DOHH2 (cell line): Measurements from ENCODE around the gene MFAP5.

ENCODE experiments used
- H3F3A ChIP-seq: fragments of 200-600 bp; sonication (generic), shearing (Covaris generic); 2 replicates; pipeline ENCODE4 v1.6.0; 2016; ENCODE audit warnings: antibody characterized with exemption, mild to moderate bottlenecking; ENCODE audit not compliant: control insufficient read depth, insufficient read depth
- H3K27ac ChIP-seq: fragments of 200-600 bp; sonication (generic); 2 replicates; pipeline ENCODE4 v1.5.1; 2014; ENCODE audit warnings: low read depth, mild to moderate bottlenecking, low read length, moderate library complexity
- H3K27me3 ChIP-seq: fragments of 200-600 bp; sonication (generic); 2 replicates; pipeline ENCODE4 v1.6.1; 2014; ENCODE audit warnings: mild to moderate bottlenecking, low read length, mixed read lengths; ENCODE audit not compliant: control insufficient read depth
- H3K36me3 ChIP-seq: fragments of 200-600 bp; sonication (generic); 2 replicates; pipeline ENCODE4 v1.6.1; 2014; ENCODE audit warnings: mild to moderate bottlenecking, low read length, moderate library complexity, mixed read lengths; ENCODE audit not compliant: control insufficient read depth
- H3K4me1 ChIP-seq: fragments of 200-600 bp; sonication (generic); 2 replicates; pipeline ENCODE4 v1.6.1; 2014; ENCODE audit warnings: mild to moderate bottlenecking, low read length, mixed read lengths; ENCODE audit not compliant: control insufficient read depth
- H3K4me2 ChIP-seq: fragments of 200-600 bp; sonication (generic); 2 replicates; pipeline ENCODE4 v1.6.0; 2014; ENCODE audit warnings: mild to moderate bottlenecking, low read length, moderate library complexity
- H3K4me3 ChIP-seq: fragments of 200-600 bp; sonication (generic); 2 replicates; pipeline ENCODE4 v1.5.1; 2014; ENCODE audit warnings: mild to moderate bottlenecking, low read length, mixed read lengths
- H3K79me2 ChIP-seq: fragments of 200-600 bp; sonication (generic); 2 replicates; pipeline ENCODE4 v1.6.1; 2014; ENCODE audit warnings: mild to moderate bottlenecking, low read length, mixed read lengths; ENCODE audit not compliant: control insufficient read depth
- H3K9me2 ChIP-seq: fragments of 200-600 bp; sonication (generic); replicated peaks from 2 replicates; pipeline ENCODE4 v1.6.1; 2014; ENCODE audit warnings: mild to moderate bottlenecking, low read length, mixed read lengths; ENCODE audit not compliant: control insufficient read depth
- H3K9me3 ChIP-seq: fragments of 200-600 bp; sonication (generic); 2 replicates; pipeline ENCODE4 v1.6.1; 2014; ENCODE audit warnings: antibody characterized with exemption, low read length, mixed read lengths; ENCODE audit not compliant: control insufficient read depth, insufficient read depth
- H4K20me1 ChIP-seq: fragments of 200-600 bp; sonication (generic); 2 replicates; pipeline ENCODE4 v1.6.0; 2014; ENCODE audit warnings: low read depth, mild to moderate bottlenecking, antibody characterized with exemption, low read length, moderate library complexity; ENCODE audit not compliant: control insufficient read depth, insufficient read depth
- EZH2phosphoT487 ChIP-seq: fragments of 200-600 bp; sonication (generic); IDR thresholded peaks from 2 replicates; pipeline ENCODE4 v1.6.1; 2017; ENCODE audit warnings: borderline replicate concordance, mild to moderate bottlenecking, antibody characterized with exemption, low read length, moderate library complexity, mixed read lengths
- TF ChIP-seq, protein P1 (sequence below): fragments of 200-600 bp; sonication (generic); IDR thresholded peaks from one replicate; pipeline ENCODE4 v1.5.1; 2014; ENCODE audit warnings: antibody characterized with exemption, mild to moderate bottlenecking, low read depth, low read length; ENCODE audit not compliant: poor library complexity, severe bottlenecking

MFAP5 gene

DNA sequence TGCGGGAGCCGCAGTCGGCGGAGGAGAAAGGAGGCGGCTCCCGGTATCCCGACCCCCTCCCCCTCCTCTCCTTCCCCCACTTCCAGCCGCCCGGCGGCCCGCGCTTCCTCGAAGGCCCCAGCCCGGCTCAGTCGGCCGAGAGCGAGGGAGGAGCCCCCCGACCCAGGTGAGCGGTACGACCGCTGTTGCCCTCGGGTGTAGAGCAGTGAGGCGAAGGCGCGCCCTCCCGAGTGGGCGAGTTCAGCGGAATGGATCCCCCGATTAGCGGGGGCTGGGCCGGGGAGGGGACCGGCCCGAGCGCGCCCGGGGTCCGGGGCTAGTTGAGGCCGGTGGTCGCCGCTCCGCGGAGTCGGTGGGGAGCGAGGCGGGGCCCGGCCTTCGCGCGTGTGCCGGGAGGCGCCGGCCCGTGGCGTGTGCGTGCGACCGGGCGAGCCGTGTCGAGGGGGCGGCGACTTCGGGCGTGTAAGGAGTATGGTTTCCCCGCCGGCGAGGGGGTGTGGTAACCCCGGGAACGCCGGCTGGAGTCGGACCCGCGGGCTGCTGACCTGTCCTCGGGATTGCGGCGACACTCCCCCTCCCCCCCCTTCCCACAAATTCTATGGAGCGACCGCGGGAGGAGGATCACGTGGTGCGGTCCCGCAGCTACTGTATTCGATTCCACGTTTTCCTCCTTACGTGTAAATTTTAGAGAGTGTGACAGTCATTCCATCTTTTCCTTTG lies 35.7 kb upstream of the MFAP5 start:
- H3K4me2 ChIP-seq, result peak overlapping the region; percentile 76
- peak overlapping the region; percentile 89 for H3K27ac ChIP-seq
- no peaks in the 10 kb centered on the region for H3K9me2 ChIP-seq
- H4K20me1 ChIP-seq, result peaks cover 12% of the 10 kb centered on the region
- peaks cover 68% of the 10 kb centered on the region for H3K4me1 ChIP-seq
- H3K4me3 ChIP-seq, result peak overlapping the region; percentile 91
- H3K9me3 ChIP-seq, result no peaks in the 10 kb centered on the region
- peaks cover 76% of the 10 kb centered on the region for H3K79me2 ChIP-seq
- TF ChIP-seq, protein P1, sequence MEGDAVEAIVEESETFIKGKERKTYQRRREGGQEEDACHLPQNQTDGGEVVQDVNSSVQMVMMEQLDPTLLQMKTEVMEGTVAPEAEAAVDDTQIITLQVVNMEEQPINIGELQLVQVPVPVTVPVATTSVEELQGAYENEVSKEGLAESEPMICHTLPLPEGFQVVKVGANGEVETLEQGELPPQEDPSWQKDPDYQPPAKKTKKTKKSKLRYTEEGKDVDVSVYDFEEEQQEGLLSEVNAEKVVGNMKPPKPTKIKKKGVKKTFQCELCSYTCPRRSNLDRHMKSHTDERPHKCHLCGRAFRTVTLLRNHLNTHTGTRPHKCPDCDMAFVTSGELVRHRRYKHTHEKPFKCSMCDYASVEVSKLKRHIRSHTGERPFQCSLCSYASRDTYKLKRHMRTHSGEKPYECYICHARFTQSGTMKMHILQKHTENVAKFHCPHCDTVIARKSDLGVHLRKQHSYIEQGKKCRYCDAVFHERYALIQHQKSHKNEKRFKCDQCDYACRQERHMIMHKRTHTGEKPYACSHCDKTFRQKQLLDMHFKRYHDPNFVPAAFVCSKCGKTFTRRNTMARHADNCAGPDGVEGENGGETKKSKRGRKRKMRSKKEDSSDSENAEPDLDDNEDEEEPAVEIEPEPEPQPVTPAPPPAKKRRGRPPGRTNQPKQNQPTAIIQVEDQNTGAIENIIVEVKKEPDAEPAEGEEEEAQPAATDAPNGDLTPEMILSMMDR, result no peak
- no peak for TF ChIP-seq EZH2phosphoT487
- H3K36me3 ChIP-seq, result peaks cover 49% of the 10 kb centered on the region
- H3F3A ChIP-seq, result peaks cover 27% of the 10 kb centered on the region
- no peaks in the 10 kb centered on the region for H3K27me3 ChIP-seq

DNA sequence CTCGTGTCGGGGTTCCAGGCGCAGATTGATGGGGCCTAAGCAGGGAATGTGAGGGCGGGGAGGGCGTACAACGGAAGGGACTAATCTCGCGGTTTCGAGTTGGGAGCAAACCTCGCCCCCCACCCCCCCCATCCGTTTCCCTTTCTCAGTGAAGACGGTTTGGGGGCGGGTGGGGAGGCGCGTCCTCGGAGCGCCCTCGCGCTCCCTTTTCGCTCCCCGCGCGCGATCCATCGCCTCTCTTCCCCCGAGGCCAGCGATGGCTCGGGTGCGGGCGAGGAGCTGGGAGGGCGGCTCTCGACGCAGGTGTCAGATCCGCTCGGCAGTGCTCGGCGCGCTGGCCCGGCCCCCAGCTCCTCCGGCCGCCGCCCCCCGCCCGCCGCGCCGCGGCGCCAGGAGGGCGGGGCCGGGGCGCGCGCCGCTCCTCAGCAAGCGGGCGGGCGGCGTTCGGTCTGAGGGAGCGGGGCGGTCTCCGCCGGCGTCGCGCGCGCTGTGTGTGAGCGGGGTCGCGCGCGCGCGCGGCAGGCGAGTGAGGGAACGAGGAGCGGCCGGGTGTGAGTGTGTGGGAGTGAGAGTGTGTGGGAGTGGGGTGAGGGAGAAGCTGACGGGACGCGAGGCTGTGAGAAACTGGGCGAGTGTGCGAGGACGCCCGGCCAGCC lies 35.0 kb upstream of the MFAP5 start, which contains the start of gene RIMKLB:
Gene RIMKLB, plus strand, starts transcription at position 516 of the 656 bp plus-strand sequence. CDS start 15,876 bp downstream, outside the sequence.
- Histone ChIP-seq H4K20me1 (peaks cover 12% of the 10 kb centered on the region), H3K27me3 (no peaks in the 10 kb centered on the region), H3K27ac (peak within 1 kb of the TSS; percentile 89), H3K36me3 (peaks cover 44% of the 10 kb centered on the region), H3F3A (peaks cover 33% of the 10 kb centered on the region), H3K4me2 (peak within 1 kb of the TSS; percentile 95), H3K79me2 (peaks cover 69% of the 10 kb centered on the region), H3K9me2 (no peaks in the 10 kb centered on the region), H3K4me3 (peak within 1 kb of the TSS; percentile 91), H3K9me3 (no peaks in the 10 kb centered on the region), H3K4me1 (peaks cover 73% of the 10 kb centered on the region)
- TF ChIP-seq, protein P1, result peak; percentile 4
- no peak for TF ChIP-seq EZH2phosphoT487

DNA sequence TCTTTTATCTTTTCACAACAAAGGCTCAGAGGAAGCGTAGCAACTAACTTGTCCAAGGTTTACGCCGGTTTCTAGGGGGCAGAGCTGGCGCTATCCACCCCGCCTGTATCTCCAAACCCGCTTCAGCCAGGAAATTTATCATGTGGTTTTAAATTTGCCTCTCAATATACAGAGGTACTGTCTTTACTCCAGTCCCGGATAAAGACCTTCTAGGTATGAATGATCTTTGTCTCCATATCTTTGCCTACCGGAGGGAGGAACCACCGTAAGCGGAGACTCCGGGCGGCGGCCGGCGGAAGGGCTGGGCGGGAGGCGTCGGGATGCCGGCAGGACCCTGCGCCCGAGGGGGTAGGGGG lies 34.5 kb upstream of the MFAP5 start:
- H3K4me1 ChIP-seq, result peaks cover 75% of the 10 kb centered on the region

More for the DNA sequence above, 34.5 kb upstream of the MFAP5 start:
- no peaks in the 10 kb centered on the region for H3K9me3 ChIP-seq
- H3K27me3 ChIP-seq, result no peaks in the 10 kb centered on the region
- no peaks in the 10 kb centered on the region for H3K9me2 ChIP-seq
- peaks cover 43% of the 10 kb centered on the region for H3K36me3 ChIP-seq
- TF ChIP-seq, protein P1, result peak; percentile 10
- TF ChIP-seq EZH2phosphoT487, result no peak
- peaks cover 64% of the 10 kb centered on the region for H3K79me2 ChIP-seq
- peak overlapping the region; percentile 91 for H3K4me3 ChIP-seq
- H3K4me2 ChIP-seq, result peak overlapping the region; percentile 95
- peaks cover 12% of the 10 kb centered on the region for H4K20me1 ChIP-seq
- peaks cover 38% of the 10 kb centered on the region for H3F3A ChIP-seq
- H3K27ac ChIP-seq, result peak overlapping the region; percentile 89
